A549 (cell line): Measurements from ENCODE around the gene PTGER3.

ENCODE experiments used
- CTCF ChIP-seq: fragments of >200 bp; sonication (Bioruptor Twin); formaldehyde crosslinking; IDR thresholded peaks from 3 replicates; pipeline ENCODE4 v1.5.1; 2016
- E2F6 ChIP-seq: IDR thresholded peaks from 2 replicates; pipeline ENCODE4 v1.6.1; 2012; ENCODE audit warnings: low read depth, borderline replicate concordance
- ESRRA ChIP-seq: fragments of 150-350 bp; IDR thresholded peaks from 2 replicates; pipeline ENCODE4 v1.6.1; 2014; ENCODE audit warnings: mild to moderate bottlenecking, low read length, borderline replicate concordance
- HMGXB4 ChIP-seq: fragments of 250-450 bp; sonication (Bioruptor Pico); IDR thresholded peaks from 2 replicates; pipeline ENCODE4 v1.5.0; 2021; ENCODE audit warnings: mild to moderate bottlenecking, moderate library complexity, borderline replicate concordance
- HOXA7 ChIP-seq: fragments of 250-450 bp; sonication (Bioruptor Pico); IDR thresholded peaks from 2 replicates; pipeline ENCODE4 v1.5.0; 2020; ENCODE audit warnings: mild to moderate bottlenecking, moderate library complexity
- PHF8 ChIP-seq: fragments of 200-600 bp; sonication (generic); IDR thresholded peaks from 2 replicates; pipeline ENCODE4 v1.6.1; 2016; ENCODE audit warnings: low read depth, mild to moderate bottlenecking, antibody characterized with exemption, moderate library complexity, borderline replicate concordance
- RCOR1 ChIP-seq: fragments of 150-350 bp; IDR thresholded peaks from 2 replicates; pipeline ENCODE4 v1.6.1; 2014; ENCODE audit warnings: antibody characterized with exemption, low read length, low read depth
- ZNF302 ChIP-seq: fragments of 250-450 bp; sonication (Bioruptor Pico); IDR thresholded peaks from 2 replicates; pipeline ENCODE4 v1.9.0; 2021; ENCODE audit warnings: inconsistent platforms, mild to moderate bottlenecking, moderate library complexity

GRCh38 chr1:70970407-70970806, 77.2 kb downstream of the PTGER3 start:
- TF ChIP-seq CTCF = no peak
- no peak for TF ChIP-seq ESRRA
- TF ChIP-seq RCOR1 = no peak
- TF ChIP-seq E2F6 = no peak
- TF ChIP-seq HMGXB4 (CRISPR knock-in tag) = no peak
- no peak for TF ChIP-seq PHF8
- TF ChIP-seq HOXA7 (CRISPR knock-in tag) = no peak
- no peak for TF ChIP-seq ZNF302 (CRISPR knock-in tag)
